Stimulated activated naive CD4-positive, alpha-beta T cell (primary cell): ENCODE results near the gene ATF3.
"Not testable (repeated sequence)": the region's sequence is repeated elsewhere in the genome, so short reads cannot be mapped to it uniquely, and the experiment has no call there.

Experiments
- DNase-seq, 6 experiments: peaks; one replicate each; lab custom pipeline; 2025; lab: John Stamatoyannopoulos, UW

Gene ATF3

DNA sequence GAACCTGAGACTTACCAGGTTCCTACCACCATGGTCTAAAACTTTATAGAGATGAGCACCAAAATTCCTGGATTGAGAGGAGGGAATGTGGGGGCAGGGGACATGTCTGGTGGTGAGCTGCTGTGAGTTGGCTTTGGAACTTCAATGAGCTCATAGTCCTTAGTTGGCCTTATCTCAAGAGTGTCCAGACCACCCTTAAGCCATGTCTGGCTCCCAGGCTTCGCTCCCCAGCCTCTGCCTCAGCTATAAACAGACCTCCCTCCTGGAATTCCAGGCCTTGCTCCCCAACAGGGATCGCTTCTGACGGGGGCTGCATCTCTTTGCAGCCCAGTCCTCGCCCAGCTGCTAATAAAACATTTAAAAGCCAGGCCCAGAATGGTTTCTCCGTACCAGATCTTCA, 19.5 kb downstream of the ATF3 start:
- DNase-seq, result no peak

DNA sequence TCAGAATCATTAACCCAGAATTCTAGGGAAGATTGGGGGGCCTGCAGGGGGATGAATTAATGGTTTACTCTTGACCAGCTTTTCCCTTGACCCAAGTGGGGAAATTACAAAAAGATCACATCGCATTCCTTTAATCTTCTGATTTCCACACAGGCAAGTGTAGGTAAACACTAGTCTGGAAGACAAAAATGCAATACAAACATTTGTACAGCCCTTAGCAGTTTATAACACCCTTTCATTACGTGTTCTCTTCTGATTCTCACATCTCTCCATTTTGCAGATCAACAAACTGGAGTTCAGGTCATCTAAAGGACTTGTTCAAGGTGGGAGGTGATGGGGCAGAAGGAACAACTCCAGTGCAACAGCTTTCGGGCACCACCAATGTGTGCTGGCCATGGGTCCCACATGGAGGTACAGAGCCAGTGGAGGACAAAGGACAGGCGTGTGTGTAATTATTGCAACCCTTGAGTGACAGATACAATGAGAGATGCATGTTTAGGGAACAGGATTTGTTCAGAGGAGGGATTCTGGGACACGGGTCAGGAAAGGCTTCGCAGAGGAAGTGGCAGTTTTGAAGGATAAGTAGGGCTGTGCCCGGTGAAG, 20.4 kb downstream of the ATF3 start:
- DNase-seq, result no peak

DNA sequence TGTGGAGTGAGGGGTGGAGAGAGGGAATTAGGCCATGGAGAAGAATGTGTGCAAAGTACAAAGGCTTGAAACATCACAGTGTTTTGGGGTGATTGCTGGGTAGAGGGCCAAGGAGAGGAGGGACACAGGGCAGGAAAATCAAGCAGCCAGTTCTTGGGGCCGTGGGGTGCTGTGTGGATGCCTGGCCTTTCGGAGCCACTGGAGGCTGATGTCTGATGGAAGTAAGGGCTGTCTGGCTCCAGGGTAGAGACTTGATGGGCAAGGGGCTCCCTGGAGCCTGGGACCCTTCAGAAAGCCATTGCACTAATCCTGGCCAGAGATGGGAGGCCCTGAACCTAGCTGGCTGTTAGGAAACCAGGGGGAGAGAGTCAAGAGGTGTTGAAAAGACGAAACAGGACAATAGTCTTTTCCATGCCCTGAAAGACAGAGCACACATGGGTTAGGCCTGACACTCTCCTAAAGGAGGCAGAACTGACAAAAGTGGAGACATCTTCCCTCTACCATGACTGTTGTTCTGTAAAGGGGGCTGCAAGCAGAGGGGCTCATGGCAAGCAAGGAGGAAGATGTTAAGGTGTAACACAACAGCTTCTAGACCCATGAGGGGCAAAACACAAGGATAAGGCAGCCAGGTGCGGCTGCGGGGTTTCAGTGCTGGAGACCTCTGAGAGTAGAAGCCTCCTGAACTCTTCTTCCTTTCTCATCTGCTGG, 21.0 kb downstream of the ATF3 start:
- DNase-seq, result no peak

DNA sequence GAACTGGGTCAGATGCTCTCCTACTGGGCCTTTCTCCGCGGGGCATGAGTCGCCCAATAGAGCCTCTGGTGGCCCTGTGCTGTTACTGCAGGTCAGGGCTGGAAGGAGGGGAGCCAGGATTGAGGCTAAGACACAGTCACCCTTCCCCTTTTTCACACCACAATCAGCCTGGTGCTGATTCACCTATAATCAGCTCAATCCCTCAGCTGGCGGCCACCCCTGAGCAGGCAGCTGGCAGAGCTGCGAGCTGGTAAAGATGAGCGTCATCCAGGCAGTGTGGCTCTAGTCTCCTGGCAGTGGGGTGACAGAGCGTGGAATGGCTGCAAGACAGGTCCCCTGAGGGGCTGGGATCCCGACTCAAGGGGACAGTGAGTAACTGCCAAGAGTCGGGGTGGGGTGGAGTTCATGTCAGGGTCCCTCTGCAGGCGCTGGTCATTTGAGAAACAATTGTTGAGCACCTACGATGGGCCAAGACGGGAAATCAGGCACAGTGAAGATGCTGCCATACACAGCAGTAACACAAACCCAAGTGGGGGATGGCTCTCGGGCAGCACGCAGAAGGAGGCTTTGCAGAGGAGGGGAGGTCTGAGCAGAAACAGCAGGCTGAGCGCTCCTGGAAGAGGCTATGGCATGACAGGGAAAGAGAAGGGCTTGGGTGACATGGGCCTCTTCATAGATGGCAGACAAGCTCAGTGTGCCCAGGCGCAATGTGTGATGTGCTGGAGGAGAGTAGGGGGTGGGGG, 21.8 kb downstream of the ATF3 start:
- peak; percentile 5 to 46 (median 20) for DNase-seq

DNA sequence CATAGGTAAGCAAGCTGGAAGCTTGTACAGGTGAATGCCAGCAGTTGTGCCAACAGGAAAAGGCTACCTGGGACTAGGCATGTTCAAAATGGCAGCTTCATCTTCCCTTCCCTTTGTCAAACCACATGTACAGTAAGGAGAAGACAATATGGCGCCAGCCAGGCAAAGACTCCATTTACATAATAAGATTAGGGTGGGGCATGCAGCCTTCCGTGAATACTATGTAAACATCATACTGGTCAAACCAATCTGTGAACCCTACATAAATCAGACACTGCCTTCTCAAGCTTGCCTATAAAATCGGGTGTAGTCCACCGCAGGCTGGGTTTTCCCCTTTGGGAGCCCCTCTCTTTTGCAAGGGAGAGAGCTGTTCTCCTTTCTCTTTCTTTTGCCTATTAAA, 24.6 kb downstream of the ATF3 start:
- no peak for DNase-seq

DNA sequence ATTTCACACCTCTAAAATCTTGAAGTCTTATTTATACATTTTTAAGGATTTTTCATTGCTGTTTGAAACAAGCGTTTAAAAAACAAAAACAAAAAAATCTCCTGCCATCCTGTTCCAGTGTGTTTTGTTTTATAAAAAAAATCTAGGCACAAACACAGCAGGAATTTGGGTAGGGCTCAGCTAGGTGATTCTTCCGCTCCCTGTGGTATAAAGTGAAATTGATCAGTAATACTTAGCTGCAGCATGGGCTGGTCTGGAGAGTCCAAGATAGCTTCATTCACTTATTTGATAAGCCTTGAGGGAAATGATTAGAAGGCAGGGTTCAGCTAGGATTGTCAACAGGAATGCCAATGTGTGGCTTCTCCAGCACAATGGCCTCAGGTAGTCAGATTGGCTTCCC, 25.7 kb downstream of the ATF3 start:
- no peak for DNase-seq

DNA sequence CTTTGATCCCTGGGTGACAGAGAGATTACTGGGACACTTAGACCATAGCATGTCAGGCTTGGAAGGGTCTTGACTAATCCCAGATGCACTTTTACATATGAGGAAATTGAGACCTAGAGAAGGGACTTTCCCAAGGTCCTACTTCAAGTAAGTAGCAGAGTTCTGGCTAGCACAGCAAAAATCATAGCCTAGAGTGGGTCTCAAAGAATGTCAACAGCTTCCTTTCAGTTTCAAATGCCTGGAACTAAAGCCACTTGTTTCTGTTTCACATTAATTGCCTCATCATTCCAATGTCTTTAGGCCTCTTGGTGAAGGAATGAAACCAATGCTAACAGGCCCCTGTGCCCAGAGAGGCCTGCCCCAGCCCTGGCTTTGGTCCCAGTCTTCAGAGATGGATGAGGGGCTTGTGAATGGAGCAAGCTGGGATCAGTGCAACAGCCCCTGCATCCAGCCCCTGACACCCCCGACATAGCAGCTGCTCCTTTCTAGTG, 26.6 kb downstream of the ATF3 start:
- DNase-seq, result no peak

DNA sequence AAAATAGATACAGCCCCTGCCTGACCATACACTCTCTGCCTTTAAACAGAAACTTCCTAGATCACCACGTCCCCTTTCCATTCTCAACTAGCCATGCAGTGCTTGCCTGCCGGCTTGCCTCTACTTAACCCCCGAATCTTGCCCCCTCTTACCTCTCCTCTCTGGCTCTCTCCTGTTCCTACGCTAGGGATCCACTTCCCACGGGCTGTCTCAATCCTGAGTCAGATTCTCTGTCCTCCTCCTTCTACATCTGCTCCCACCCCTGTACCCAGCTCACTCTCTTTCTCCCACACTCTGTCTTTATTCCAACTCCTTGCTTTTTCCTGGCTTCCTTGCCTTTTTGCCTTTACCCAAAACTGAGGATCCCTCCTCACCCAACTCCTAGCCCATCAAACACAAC, 29.3 kb downstream of the ATF3 start:
- no peak for DNase-seq

DNA sequence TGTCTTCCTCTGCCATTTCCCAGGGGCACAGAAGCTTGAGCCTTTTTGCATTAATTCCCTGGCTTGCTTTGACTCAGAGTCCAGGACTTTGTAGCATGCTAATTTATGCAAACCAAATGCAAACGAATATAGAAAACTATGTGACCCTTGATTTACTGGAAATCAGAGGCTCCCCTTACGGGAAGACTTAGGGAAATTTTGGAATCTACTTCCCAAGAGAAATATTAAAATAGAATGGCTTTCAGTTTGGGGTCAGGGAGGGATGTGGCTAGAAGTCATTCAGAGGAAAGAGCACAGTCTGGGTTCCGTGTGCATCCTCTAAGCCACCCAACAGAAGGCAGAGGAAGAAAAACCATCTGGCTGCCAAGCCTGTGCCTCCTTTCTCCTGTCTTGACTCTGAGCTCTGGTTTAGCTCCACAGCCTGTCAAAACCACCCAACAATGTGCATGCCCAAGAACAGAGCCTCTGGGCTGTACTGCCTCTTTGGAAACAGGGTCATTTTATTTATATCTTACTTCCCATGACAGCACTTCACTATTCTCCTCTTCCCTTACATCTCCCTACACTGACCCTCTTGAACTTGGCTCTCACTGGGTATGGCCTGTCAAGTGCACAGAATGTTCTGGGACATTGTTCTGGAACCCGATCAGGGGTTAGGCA, 30.1 kb downstream of the ATF3 start:
- no peak for DNase-seq

DNA sequence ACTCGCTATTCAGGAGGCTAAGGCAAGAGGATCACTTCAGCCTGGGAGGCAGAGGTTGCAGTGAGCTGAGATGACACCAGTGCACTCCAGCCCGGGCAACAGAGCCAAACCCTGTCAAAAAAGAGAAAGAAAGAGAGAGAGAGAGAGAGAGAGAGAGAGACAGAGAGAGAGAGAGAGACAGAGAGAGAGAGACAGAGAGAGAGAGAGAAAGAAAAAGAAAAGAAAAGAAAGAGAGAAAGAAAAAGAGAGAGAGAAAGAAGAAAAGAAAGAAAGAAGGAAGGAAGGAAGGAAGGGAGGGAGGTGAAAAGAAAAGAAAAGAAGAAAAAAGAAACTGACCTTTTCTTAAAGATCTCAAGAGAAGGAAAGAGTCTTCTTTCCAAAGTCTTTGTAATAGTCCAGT, 31.0 kb downstream of the ATF3 start:
- not testable (repeated sequence) for DNase-seq

DNA sequence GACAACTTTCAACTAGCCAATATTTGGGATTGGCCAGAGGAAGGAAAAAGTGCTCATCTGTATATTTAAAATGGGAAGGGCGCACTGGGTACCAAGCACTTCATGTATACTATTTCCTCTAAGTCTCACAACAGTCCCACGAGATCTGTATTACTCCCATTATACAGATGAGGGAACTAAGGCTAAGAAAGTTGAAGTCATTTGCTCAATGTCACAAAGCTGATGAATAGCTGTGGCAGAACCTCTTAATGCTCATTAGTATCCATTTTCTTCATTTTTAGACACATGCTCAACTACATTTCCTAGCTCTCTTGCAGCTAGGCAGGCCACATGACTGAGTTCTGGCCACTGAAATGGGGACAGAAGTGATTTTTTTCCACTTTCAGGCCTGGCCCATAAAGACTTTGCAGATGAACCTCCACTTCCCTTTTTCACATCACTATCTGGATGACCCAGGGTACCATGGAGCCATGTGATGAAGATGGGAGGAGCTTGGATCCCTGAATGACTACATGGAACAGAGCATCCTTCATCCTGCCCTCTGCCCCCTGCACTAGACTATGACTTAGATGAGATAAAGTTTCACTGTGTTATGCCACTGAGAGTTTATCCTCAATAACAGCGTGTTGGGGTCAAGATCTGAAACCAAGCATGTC, 31.8 kb downstream of the ATF3 start:
- no peak for DNase-seq

DNA sequence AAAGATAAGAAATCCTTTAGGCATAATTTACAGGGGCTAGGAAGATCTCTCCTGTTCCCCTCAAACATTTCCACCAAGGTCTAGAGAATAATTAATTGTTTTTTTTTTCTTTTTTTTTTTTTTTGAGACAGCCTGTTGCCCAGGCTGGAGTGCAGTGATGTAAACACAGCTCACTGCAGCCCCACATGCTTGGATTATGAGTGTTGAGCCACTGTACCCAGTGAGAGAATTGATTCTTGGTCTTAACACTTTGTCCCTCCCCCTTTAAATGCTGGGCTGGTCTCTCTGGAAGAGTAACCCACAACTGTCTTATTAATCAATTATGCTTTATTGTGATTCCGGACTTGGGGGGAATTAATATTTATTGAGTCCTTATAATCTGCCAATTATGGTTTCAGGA, 33.4 kb downstream of the ATF3 start:
- DNase-seq, result no peak

DNA sequence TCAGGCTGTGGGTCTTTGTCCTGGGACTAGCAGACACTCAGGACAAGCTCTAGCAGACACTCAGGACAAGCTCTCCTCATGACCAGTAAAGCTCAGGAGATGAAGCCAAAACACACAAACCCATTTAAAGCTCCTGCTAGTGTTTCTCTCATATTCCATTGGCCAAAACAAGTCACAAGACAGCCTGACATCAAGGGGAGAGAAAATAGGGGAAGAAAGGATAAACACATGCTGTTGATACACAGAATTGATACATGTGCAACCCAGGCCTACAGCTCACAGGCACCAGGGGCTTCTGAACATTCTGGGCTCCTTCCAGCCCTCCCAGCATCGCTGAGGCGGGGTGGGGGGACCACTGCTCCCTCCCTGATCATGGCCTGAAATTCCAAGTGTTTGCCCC, 35.3 kb downstream of the ATF3 start:
- DNase-seq, result no peak

DNA sequence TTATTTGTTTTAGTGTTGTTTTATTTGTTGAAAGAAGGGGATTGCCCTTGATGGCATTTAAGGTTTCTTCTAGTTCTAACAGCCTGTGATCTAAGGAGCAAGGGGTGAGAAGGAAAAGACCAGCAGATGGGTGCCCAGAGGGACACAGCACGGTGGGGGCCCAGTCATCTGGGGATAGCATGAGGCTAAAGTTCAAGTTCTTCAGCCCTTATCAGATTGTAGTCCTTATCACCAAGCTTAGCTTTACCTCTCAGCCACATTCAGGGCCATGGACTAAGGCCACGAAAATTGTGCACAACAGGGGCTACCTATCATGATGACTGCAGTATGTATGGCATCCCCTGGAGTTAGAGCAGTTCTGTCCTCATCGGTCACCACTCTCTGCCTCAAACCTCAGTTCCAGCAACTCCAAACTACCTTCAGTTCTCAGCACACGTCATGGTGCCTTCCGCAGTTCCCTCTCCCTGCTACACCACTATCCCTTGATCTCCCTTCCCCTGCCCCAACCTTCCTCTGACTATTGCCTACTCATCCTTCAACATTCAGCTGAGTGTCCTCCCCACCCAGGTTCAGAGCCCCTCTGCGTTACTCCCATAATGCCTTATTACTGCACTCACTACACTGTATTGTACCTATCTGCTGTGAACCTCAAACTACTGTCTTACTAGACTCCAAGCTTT, 36.4 kb downstream of the ATF3 start:
- DNase-seq, result no peak

DNA sequence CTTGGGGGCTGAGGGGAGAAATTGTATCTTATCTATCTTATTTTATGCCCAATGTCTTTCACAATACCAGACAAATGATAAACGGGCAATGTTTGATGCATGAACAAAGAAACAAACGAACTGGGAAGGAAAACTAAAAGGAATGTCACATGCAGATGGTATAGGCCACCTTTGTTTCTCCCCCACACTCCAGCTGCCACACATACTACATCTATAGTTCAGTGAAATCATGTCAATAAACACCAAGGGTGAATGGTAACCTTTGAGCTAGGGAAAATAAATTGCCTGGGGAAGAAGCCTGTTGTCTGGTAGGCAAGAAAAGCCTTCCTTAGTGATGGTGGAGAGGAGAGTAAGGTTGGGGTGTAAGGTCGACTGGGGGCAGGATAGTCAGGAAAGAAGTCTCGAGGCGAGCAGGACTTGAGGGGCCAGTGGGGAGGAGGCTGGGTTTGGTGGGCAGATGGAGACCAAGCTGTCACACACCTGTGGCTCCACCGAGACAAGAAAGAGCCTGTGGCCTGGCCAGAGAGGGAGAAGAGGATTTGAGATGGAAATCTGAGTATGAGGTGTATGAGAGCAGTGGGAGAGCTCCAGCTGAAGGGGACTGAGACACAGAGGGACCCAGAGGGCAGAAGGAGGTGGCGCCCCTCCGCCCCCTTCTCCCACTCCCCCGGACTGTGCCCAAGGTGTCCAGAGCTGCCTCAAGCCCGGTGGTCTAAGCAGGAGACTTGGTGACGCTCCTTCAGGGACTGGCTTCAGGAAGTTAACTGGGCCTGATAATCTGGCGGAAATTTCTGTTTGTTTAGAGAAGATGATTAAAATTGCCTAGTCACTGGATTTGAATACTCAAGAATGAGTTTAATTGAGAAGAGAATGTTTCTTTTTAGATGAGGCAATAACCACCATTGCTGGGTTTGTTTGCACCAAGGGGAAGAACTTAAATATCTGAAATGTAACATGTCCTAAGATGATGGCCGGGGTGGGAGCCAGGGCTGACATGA, 37.3 kb downstream of the ATF3 start:
- no peak for DNase-seq

DNA sequence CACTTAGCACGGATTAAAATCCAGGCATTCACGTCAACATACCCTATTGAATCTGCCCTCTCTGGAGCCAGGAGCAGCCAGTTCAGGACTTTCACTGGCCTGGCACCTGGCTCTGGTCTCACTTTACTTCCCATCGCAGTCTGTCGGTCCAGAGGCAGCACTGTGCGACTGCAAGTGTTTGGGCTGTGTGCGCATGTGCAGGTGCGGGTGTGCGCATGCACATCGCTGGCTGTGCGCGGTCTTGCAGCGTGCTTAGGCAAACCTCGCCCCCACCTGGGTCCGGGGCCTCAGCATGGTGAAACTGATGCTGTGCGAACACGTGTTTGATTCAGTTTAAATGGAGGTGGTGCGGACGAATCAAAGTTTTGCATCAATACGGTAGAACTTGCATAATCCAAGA, 38.0 kb downstream of the ATF3 start:
- DNase-seq, result no peak

DNA sequence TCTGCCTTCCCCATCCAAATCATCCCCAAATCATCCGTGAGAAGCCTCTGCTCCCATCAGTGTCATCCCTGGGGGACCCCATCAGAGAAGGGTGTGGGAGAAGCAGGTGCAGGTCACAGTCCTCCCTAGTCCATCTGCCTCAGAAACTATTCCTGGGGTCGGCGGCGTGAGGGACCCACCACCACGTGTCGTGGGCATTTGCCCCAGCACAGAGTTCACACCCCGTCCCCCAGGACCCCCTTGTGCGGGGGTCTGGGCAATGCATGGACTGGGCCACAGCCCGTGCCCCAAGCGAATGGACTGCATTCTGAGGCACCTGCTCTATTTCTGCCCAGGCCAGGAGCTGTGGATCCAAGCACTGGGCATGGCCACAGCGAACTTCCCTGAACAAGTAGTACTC, 38.4 kb downstream of the ATF3 start:
- no peak for DNase-seq

DNA sequence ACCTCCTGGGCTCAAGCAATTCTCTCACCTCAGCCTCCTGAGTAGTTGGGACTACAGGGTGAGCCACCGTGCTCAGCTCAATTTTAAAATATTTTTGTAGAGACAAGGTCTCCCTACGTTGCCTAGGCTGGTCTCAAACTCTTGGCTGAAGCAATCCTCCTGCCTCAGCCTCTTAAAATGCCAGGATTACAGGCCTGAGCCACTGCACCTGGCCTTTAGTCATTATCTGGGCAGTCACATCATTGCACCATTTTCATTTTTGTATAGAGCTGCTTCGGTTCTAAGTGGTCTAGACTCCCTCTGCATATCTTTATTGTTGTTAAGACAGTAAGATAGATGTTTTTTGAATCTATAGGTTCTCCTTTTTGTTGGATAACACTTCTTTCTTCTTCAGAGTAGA, 39.9 kb downstream of the ATF3 start:
- no peak for DNase-seq

DNA sequence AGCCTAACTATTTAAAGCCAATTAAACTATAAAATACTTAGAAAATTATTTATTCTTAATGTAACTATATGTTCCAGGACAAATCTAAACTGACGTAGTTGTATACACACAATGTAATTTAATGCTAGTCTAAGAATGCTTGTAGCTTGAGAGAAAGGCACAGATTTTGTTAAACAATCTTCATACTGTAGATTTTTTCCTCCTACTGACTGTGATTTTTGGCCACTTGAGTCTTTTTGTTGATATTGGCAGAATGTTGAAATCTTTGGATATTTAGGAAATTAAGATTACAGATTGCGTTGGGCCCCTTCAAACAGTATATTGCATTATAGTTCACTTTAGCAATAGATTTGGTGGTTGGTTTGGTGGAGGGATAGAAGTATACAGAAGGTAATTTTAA, 40.5 kb downstream of the ATF3 start:
- no peak for DNase-seq

DNA sequence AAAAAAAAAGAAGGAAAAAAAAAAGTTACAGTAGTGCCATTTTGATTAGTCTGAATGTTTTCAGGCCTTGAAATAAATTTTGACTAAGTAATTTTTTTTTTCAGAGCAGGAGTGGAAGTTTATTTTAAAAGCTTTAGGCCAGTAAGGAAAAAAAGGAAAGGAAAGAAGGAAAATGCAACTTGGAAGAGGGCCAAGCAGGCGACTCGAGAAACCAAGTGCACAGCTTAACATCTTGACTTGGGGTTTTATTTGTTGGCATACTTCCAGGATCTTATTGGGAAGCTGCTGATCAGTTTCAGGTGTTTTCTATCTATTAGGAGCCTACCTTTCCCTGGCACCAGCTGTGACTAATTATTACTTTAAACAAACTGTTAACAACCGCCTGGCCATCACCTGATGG, 41.7 kb downstream of the ATF3 start:
- no peak for DNase-seq
